ENCODE measurements around the gene PRLR.

The PRLR gene

GRCh38 chr5:35220967-35221366 lies 9.3 kb downstream of the PRLR start:
- no peak for TF ChIP-seq PPARA (CRISPR knock-in tag; IDR thresholded peaks at IDR 0.05; ENCODE audit: borderline replicate concordance)
- no peak for TF ChIP-seq ESRRG (CRISPR knock-in tag; IDR thresholded peaks at IDR 0.05)
- no peak for TF ChIP-seq ZNF70 (CRISPR knock-in tag; IDR thresholded peaks at IDR 0.05)
- no peak for TF ChIP-seq POU6F1 (CRISPR knock-in tag; IDR thresholded peaks at IDR 0.05; ENCODE audit: borderline replicate concordance, low read depth)
- TF ChIP-seq CREB5 (CRISPR knock-in tag; IDR thresholded peaks at IDR 0.05; ENCODE audit: low read depth), result no peak
- TF ChIP-seq TOX (CRISPR knock-in tag; IDR thresholded peaks at IDR 0.05; ENCODE audit: borderline replicate concordance), result no peak
- TF ChIP-seq SNAI2 (CRISPR knock-in tag; IDR thresholded peaks at IDR 0.05), result no peak
- TF ChIP-seq BACH2 (CRISPR knock-in tag; IDR thresholded peaks at IDR 0.05; ENCODE audit: borderline replicate concordance), result no peak
- TF ChIP-seq ARNTL (CRISPR knock-in tag; IDR thresholded peaks at IDR 0.05; ENCODE audit: borderline replicate concordance, low read depth), result no peak
- TF ChIP-seq, protein P1, sequence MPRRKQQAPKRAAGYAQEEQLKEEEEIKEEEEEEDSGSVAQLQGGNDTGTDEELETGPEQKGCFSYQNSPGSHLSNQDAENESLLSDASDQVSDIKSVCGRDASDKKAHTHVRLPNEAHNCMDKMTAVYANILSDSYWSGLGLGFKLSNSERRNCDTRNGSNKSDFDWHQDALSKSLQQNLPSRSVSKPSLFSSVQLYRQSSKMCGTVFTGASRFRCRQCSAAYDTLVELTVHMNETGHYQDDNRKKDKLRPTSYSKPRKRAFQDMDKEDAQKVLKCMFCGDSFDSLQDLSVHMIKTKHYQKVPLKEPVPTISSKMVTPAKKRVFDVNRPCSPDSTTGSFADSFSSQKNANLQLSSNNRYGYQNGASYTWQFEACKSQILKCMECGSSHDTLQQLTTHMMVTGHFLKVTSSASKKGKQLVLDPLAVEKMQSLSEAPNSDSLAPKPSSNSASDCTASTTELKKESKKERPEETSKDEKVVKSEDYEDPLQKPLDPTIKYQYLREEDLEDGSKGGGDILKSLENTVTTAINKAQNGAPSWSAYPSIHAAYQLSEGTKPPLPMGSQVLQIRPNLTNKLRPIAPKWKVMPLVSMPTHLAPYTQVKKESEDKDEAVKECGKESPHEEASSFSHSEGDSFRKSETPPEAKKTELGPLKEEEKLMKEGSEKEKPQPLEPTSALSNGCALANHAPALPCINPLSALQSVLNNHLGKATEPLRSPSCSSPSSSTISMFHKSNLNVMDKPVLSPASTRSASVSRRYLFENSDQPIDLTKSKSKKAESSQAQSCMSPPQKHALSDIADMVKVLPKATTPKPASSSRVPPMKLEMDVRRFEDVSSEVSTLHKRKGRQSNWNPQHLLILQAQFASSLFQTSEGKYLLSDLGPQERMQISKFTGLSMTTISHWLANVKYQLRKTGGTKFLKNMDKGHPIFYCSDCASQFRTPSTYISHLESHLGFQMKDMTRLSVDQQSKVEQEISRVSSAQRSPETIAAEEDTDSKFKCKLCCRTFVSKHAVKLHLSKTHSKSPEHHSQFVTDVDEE (CRISPR knock-in tag; IDR thresholded peaks at IDR 0.05), result no peak
- no peak for TF ChIP-seq TCF4 (CRISPR knock-in tag; IDR thresholded peaks at IDR 0.05; ENCODE audit: borderline replicate concordance)
- TF ChIP-seq CSRNP3 (CRISPR knock-in tag; IDR thresholded peaks at IDR 0.05), result no peak
- TF ChIP-seq CSDC2 (CRISPR knock-in tag; IDR thresholded peaks at IDR 0.05), result no peak
- no peak for TF ChIP-seq ISL1 (CRISPR knock-in tag; IDR thresholded peaks at IDR 0.05)
- TF ChIP-seq ZNF565 (CRISPR knock-in tag; conservative IDR thresholded peaks at IDR 0.05; ENCODE audit: low read depth), result no peak
- TF ChIP-seq ZC3H10 (CRISPR knock-in tag; IDR thresholded peaks at IDR 0.05), result no peak
- no peak for TF ChIP-seq ZFP30 (CRISPR knock-in tag; IDR thresholded peaks at IDR 0.05)
- no peak for TF ChIP-seq PATZ1 (CRISPR knock-in tag; IDR thresholded peaks at IDR 0.05; ENCODE audit: borderline replicate concordance)
- TF ChIP-seq GLIS3 (CRISPR knock-in tag; IDR thresholded peaks at IDR 0.05), result no peak
- no peak for ATAC-seq

DNA sequence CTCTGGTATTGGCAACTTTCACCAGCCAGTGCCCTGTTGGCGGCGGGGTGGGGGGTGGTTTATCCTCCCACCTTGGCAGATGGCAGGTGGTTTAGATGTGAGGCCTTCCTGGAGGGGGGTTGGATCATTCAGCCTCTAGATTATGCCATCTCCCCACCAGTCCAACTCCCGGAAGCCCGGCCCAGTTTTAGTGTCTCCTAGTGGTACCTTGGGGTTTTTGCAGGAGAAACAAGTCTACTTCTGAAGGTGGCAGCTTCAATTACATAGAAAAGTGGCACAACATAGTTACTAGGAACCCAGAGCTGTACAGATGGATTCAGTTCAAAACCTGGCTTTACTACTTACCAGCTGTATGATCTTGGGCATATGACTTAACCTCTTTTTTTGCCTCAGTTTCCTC lies 11.3 kb downstream of the PRLR start:
- no peak for TF ChIP-seq RARB (CRISPR knock-in tag; IDR thresholded peaks at IDR 0.05)
- no peak for TF ChIP-seq ZC3H10 (CRISPR knock-in tag; IDR thresholded peaks at IDR 0.05)
- TF ChIP-seq ESRRG (CRISPR knock-in tag; IDR thresholded peaks at IDR 0.05), result no peak
- no peak for TF ChIP-seq ARNTL (CRISPR knock-in tag; IDR thresholded peaks at IDR 0.05; ENCODE audit: borderline replicate concordance, low read depth)
- TF ChIP-seq ZNF8 (CRISPR knock-in tag; IDR thresholded peaks at IDR 0.05), result no peak
- no peak for TF ChIP-seq ZNF565 (CRISPR knock-in tag; conservative IDR thresholded peaks at IDR 0.05; ENCODE audit: low read depth)
- no peak for TF ChIP-seq CREB5 (CRISPR knock-in tag; IDR thresholded peaks at IDR 0.05; ENCODE audit: low read depth)
- TF ChIP-seq ZNF70 (CRISPR knock-in tag; IDR thresholded peaks at IDR 0.05), result no peak
- no peak for TF ChIP-seq TOX (CRISPR knock-in tag; IDR thresholded peaks at IDR 0.05; ENCODE audit: borderline replicate concordance)
- TF ChIP-seq OSR1 (CRISPR knock-in tag; IDR thresholded peaks at IDR 0.05), result no peak
- no peak for TF ChIP-seq ZFP3 (CRISPR knock-in tag; IDR thresholded peaks at IDR 0.05)
- no peak for TF ChIP-seq ZFP30 (CRISPR knock-in tag; IDR thresholded peaks at IDR 0.05)
- no peak for TF ChIP-seq TCF4 (CRISPR knock-in tag; IDR thresholded peaks at IDR 0.05; ENCODE audit: borderline replicate concordance)
- TF ChIP-seq PPARA (CRISPR knock-in tag; IDR thresholded peaks at IDR 0.05; ENCODE audit: borderline replicate concordance), result no peak
- no peak for TF ChIP-seq CSRNP3 (CRISPR knock-in tag; IDR thresholded peaks at IDR 0.05)
- no peak for TF ChIP-seq CSDC2 (CRISPR knock-in tag; IDR thresholded peaks at IDR 0.05)
- no peak for TF ChIP-seq ISL1 (CRISPR knock-in tag; IDR thresholded peaks at IDR 0.05)
- ATAC-seq, result no peak

Data from SK-N-SH treated with all-trans-retinoic acid at 6 μM for 48 hours (cell line).